GM23338 (cell line): Measurements from ENCODE around the gene DMAC2L. TPM values are rescaled to one million over a fixed set of nuclear protein-coding genes. Genes with fewer than 3 reads are reported as not detected.

Experiments used
- ATAC-seq: fragments of 200-7000 bp; cut with Tn5 transposase; 3 replicates; pipeline ENCODE4 v1.9.1; 2020
- DNase-seq: peaks from one replicate; pipeline ENCODE4 v3.0.0-alpha.2; 2015; ENCODE audit warnings: low spot score
- H2AFZ ChIP-seq: fragments of 200-600 bp; sonication (generic); 2 replicates; pipeline ENCODE4 v1.8.0; 2016; ENCODE audit warnings: antibody characterized with exemption, mild to moderate bottlenecking, moderate library complexity
- H3F3A ChIP-seq: fragments of 200-600 bp; sonication (generic); replicated peaks from 2 replicates; pipeline ENCODE4 v1.8.0; 2017; ENCODE audit warnings: antibody characterized with exemption, mixed run types, low read depth
- H3K27ac ChIP-seq: fragments of 200-600 bp; sonication (generic); 2 replicates; pipeline ENCODE4 v1.6.1; 2016; ENCODE audit warnings: low read depth
- H3K27me3 ChIP-seq: fragments of 200-600 bp; sonication (generic); 2 replicates; pipeline ENCODE4 v1.8.0; 2016; ENCODE audit warnings: mild to moderate bottlenecking, mixed run types, moderate library complexity; ENCODE audit not compliant: insufficient read depth
- H3K36me3 ChIP-seq: fragments of 200-600 bp; sonication (generic); 2 replicates; pipeline ENCODE4 v1.8.0; 2016; ENCODE audit warnings: mild to moderate bottlenecking; ENCODE audit not compliant: insufficient read depth
- H3K4me1 ChIP-seq: fragments of 200-600 bp; sonication (generic); 2 replicates; pipeline ENCODE4 v1.8.0; 2016; ENCODE audit warnings: mild to moderate bottlenecking, moderate library complexity; ENCODE audit not compliant: insufficient read depth
- H3K4me2 ChIP-seq: fragments of 200-600 bp; sonication (generic); 2 replicates; pipeline ENCODE4 v1.7.1; 2017; ENCODE audit warnings: mixed run types
- H3K4me3 ChIP-seq: fragments of 200-600 bp; sonication (generic); 2 replicates; pipeline ENCODE4 v1.6.1; 2016; ENCODE audit warnings: mixed run types
- H3K79me2 ChIP-seq: fragments of 200-600 bp; sonication (generic); replicated peaks from 2 replicates; pipeline ENCODE4 v1.8.0; 2017; ENCODE audit warnings: mild to moderate bottlenecking; ENCODE audit not compliant: insufficient read depth
- H3K9me2 ChIP-seq: fragments of 200-600 bp; sonication (generic); 2 replicates; pipeline ENCODE4 v1.8.0; 2017; ENCODE audit not compliant: insufficient read depth
- H4K20me1 ChIP-seq: fragments of 200-600 bp; sonication (generic); replicated peaks from 2 replicates; pipeline ENCODE4 v1.8.0; 2017; ENCODE audit warnings: mild to moderate bottlenecking; ENCODE audit not compliant: insufficient read depth
- H3K27ac Mint-ChIP-seq: 2 replicates; pipeline ENCODE4 v1.8.0; 2020; ENCODE audit warnings: inconsistent platforms, mild to moderate bottlenecking, moderate library complexity, mixed read lengths
- H3K27me3 Mint-ChIP-seq: 3 replicates; pipeline ENCODE4 v1.8.0; 2022; ENCODE audit warnings: low read depth, mild to moderate bottlenecking, moderate library complexity, mixed read lengths, inconsistent platforms; ENCODE audit not compliant: insufficient read depth, poor library complexity
- H3K36me3 Mint-ChIP-seq: 3 replicates; pipeline ENCODE4 v1.8.0; 2021; ENCODE audit warnings: low read depth, mild to moderate bottlenecking, inconsistent platforms, moderate library complexity, mixed read lengths
- H3K4me1 Mint-ChIP-seq: 3 replicates; pipeline ENCODE4 v1.8.0; 2020; ENCODE audit warnings: mild to moderate bottlenecking, inconsistent platforms, mixed read lengths
- H3K4me3 Mint-ChIP-seq: 3 replicates; pipeline ENCODE4 v1.8.0; 2021; ENCODE audit warnings: moderate library complexity, mild to moderate bottlenecking, inconsistent platforms, mixed read lengths
- H3K9me3 Mint-ChIP-seq: 3 replicates; pipeline ENCODE4 v1.8.0; 2020; ENCODE audit warnings: moderate library complexity, mild to moderate bottlenecking, inconsistent platforms, mixed read lengths
- CREB1 ChIP-seq: fragments of 250-450 bp; sonication (Bioruptor Pico); IDR thresholded peaks from 2 replicates; pipeline ENCODE4 v1.5.0; 2020; ENCODE audit warnings: low read depth, mild to moderate bottlenecking, moderate library complexity
- POLR2AphosphoS5 ChIP-seq: IDR thresholded peaks from 2 replicates; pipeline ENCODE4 v1.6.1; 2016; ENCODE audit warnings: antibody characterized with exemption, low read depth
- STAT1 ChIP-seq: IDR thresholded peaks from one replicate; pipeline ENCODE4 v1.6.1; 2016; ENCODE audit warnings: antibody characterized with exemption; ENCODE audit not compliant: unreplicated experiment
- ZNF331 ChIP-seq: fragments of 250-450 bp; sonication (Bioruptor Pico); IDR thresholded peaks from 2 replicates; pipeline ENCODE4 v1.5.0; 2020; ENCODE audit warnings: low read depth, mild to moderate bottlenecking, moderate library complexity
- polyA plus RNA-seq: library from polyadenylated mRNA; unstranded; fragments of >200 nt; fragmentation: Nextera tagmentation; extraction: Ambion mirVana; gene quantifications from 2 replicates; pipeline ENCODE4 v1.2.1, GENCODE V29; 2016
- total RNA-seq: library from RNA; depleted of rRNA; stranded (reverse); fragments of >200 nt; shearing (Covaris generic); gene quantifications from 2 replicates; pipeline ENCODE4 v1.2.3, GENCODE V29; 2014
- TF ChIP-seq, protein P1 (sequence below): IDR thresholded peaks from 2 replicates; pipeline ENCODE4 v1.6.1; 2016; ENCODE audit warnings: antibody characterized with exemption
- TF ChIP-seq, protein P2 (sequence below): IDR thresholded peaks from one replicate; pipeline ENCODE4 v1.6.1; 2018; ENCODE audit warnings: antibody characterized with exemption; ENCODE audit not compliant: unreplicated experiment
- TF ChIP-seq, protein P3 (sequence below), 2 experiments: fragments of 200-600 bp in 1 of 2; sonication (generic) in 1 of 2; conservative IDR thresholded peaks; 2 replicates each; pipeline versions ENCODE4 v1.5.1 to v1.6.1; 2016 to 2017; ENCODE audit warnings: antibody characterized with exemption in 2 of 2, low read depth in 2 of 2, mild to moderate bottlenecking in 2 of 2, moderate library complexity in 1 of 2

Gene DMAC2L
- total and polyA plus RNA-seq, 2 experiments from 2014 or later = 22.5 to 33.8 TPM

DNA sequence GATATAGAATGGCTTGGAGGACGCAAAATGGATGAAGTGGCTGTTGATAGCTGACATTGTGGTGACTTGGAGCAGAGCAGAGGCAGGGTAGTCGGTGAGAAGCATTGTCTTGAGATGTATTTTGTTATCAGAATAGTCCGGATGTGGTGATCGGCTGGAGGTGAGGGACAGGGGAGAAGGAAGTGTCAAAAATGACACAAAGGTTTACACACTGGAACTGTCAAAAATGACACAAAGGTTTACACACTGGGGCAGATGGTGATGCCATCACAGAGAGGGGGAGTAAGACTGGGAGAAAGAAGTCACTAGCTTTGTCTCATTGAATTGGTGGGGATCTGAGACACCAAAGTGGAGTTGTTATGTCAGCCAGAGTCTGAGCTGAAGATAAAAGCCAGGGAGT is 54.5 kb downstream of the DMAC2L start (continued):
- TF ChIP-seq POLR2AphosphoS5 = no peak
- TF ChIP-seq, protein P1, sequence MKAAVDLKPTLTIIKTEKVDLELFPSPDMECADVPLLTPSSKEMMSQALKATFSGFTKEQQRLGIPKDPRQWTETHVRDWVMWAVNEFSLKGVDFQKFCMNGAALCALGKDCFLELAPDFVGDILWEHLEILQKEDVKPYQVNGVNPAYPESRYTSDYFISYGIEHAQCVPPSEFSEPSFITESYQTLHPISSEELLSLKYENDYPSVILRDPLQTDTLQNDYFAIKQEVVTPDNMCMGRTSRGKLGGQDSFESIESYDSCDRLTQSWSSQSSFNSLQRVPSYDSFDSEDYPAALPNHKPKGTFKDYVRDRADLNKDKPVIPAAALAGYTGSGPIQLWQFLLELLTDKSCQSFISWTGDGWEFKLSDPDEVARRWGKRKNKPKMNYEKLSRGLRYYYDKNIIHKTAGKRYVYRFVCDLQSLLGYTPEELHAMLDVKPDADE = no peak
- no peak for TF ChIP-seq STAT1
- TF ChIP-seq, protein P2, sequence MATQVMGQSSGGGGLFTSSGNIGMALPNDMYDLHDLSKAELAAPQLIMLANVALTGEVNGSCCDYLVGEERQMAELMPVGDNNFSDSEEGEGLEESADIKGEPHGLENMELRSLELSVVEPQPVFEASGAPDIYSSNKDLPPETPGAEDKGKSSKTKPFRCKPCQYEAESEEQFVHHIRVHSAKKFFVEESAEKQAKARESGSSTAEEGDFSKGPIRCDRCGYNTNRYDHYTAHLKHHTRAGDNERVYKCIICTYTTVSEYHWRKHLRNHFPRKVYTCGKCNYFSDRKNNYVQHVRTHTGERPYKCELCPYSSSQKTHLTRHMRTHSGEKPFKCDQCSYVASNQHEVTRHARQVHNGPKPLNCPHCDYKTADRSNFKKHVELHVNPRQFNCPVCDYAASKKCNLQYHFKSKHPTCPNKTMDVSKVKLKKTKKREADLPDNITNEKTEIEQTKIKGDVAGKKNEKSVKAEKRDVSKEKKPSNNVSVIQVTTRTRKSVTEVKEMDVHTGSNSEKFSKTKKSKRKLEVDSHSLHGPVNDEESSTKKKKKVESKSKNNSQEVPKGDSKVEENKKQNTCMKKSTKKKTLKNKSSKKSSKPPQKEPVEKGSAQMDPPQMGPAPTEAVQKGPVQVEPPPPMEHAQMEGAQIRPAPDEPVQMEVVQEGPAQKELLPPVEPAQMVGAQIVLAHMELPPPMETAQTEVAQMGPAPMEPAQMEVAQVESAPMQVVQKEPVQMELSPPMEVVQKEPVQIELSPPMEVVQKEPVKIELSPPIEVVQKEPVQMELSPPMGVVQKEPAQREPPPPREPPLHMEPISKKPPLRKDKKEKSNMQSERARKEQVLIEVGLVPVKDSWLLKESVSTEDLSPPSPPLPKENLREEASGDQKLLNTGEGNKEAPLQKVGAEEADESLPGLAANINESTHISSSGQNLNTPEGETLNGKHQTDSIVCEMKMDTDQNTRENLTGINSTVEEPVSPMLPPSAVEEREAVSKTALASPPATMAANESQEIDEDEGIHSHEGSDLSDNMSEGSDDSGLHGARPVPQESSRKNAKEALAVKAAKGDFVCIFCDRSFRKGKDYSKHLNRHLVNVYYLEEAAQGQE = no peak
- TF ChIP-seq, protein P3, sequence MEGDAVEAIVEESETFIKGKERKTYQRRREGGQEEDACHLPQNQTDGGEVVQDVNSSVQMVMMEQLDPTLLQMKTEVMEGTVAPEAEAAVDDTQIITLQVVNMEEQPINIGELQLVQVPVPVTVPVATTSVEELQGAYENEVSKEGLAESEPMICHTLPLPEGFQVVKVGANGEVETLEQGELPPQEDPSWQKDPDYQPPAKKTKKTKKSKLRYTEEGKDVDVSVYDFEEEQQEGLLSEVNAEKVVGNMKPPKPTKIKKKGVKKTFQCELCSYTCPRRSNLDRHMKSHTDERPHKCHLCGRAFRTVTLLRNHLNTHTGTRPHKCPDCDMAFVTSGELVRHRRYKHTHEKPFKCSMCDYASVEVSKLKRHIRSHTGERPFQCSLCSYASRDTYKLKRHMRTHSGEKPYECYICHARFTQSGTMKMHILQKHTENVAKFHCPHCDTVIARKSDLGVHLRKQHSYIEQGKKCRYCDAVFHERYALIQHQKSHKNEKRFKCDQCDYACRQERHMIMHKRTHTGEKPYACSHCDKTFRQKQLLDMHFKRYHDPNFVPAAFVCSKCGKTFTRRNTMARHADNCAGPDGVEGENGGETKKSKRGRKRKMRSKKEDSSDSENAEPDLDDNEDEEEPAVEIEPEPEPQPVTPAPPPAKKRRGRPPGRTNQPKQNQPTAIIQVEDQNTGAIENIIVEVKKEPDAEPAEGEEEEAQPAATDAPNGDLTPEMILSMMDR (conservative IDR thresholded peaks at IDR 0.05; ENCODE audit: low read depth in 2 of 2) = no peak

DNA sequence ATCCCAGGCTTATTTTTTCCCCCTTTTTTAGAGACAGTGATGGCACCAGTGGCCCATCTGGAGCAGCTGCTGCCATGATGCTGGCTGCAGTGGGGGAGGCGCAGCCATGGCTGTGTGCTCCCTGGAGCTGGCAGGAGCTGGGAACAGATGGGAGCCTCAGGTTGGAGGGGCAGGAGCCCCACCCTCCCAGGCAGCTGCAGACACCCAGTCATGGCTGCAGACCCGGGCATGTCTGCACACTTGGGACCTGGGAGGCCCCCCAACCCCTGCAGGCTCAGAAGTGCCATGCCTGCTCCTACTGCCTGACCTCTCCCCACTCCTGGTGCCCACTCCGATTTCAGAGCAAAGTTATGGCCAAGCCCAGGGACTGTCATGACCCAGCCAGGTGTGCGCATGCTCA is 59.4 kb downstream of the DMAC2L start:
- Mint-ChIP-seq H3K27ac (no peak overlapping the region), H3K4me1 (no peaks in the 10 kb centered on the region), H3K4me3 (no peak overlapping the region), H3K36me3 (no peaks in the 10 kb centered on the region), H3K27me3 (no peaks in the 10 kb centered on the region), H3K9me3 (no peaks in the 10 kb centered on the region)
- no peaks in the 10 kb centered on the region for H3K9me2 ChIP-seq
- H3K27ac ChIP-seq = no peak overlapping the region
- no peak overlapping the region for H3K4me3 ChIP-seq
- H3K36me3 ChIP-seq = no peaks in the 10 kb centered on the region
- H2AFZ ChIP-seq = no peak overlapping the region
- no peak for ATAC-seq
- H3K79me2 ChIP-seq = no peaks in the 10 kb centered on the region
- DNase-seq = no peak
- H3K4me2 ChIP-seq = no peak overlapping the region
- no peaks in the 10 kb centered on the region for H4K20me1 ChIP-seq
- H3K4me1 ChIP-seq = no peaks in the 10 kb centered on the region
- H3F3A ChIP-seq = no peaks in the 10 kb centered on the region
- H3K27me3 ChIP-seq = no peaks in the 10 kb centered on the region
- no peak for TF ChIP-seq ZNF331 (CRISPR knock-in tag)
- no peak for TF ChIP-seq STAT1
- no peak for TF ChIP-seq CREB1 (CRISPR knock-in tag)
- TF ChIP-seq, protein P1 = no peak
- TF ChIP-seq, protein P2 = no peak
